Measurements from ENCODE around the gene GRID1. TPM values are rescaled to one million over a fixed set of nuclear protein-coding genes. Genes with fewer than 3 reads are reported as not detected.

Gene GRID1
- polyA plus RNA-seq, 3 donors: 1.6 to 2.2 (median 1.7) TPM

DNA sequence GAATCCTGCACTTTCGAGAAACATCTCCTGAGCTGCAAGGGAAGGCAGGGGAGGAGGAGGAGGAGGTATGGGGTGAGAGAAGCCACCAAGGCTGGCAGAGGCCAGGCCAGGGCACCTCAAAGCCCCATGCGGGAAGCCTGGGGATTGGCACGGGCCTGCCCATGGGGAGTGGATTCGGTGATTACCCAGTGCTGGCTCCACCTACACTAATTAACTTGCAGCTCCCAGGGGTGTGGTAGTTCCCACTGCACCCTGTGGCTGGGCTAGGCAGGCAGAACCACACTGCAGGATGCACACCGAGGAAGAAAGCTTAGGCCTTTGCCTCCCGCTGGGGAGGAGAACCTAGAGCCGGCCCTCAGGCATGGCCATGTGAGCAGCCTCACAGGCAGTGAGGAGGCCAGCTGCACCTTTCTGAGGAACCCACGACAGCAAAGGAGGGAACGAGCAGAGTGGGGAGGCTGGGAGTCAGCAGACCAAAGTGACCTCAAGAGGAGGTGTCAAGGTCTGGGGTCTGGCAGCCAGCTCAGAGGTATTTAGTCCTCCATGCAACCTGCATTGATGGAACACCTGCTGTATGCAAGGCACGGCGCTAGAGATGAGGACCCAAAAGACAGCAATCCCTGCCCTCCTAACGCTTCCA is 27.2 kb downstream of the GRID1 start:
- no peak for DNase-seq

GRCh38 chr10:86337121-86337601 is 29.4 kb downstream of the GRID1 start:
- no peak for DNase-seq

DNA sequence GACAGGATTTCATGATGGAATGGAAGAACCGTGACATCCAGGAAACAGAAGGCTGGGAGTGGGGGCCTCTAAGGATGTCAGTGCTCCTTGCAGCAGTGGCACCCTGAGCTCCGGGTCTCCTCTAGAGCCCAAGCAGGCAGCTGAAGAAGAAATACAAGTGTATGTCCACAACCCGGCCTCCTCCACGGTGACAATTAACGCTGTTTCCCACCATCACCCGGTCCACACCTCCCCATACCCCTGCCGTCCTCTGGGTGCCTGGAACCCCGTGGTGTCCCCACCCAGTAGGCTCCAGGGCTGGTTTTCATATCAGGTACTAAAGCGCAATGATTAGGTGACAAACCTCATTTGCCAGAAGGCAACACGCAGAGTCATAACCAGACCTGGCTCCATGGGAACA is 30.3 kb downstream of the GRID1 start:
- DNase-seq: no peak

GRCh38 chr10:86335831-86336230 is 30.8 kb downstream of the GRID1 start:
- DNase-seq: no peak

GRCh38 chr10:86335257-86335656 is 31.3 kb downstream of the GRID1 start:
- DNase-seq: no peak

GRCh38 chr10:86334488-86335085 is 32.0 kb downstream of the GRID1 start:
- DNase-seq: no peak

DNA sequence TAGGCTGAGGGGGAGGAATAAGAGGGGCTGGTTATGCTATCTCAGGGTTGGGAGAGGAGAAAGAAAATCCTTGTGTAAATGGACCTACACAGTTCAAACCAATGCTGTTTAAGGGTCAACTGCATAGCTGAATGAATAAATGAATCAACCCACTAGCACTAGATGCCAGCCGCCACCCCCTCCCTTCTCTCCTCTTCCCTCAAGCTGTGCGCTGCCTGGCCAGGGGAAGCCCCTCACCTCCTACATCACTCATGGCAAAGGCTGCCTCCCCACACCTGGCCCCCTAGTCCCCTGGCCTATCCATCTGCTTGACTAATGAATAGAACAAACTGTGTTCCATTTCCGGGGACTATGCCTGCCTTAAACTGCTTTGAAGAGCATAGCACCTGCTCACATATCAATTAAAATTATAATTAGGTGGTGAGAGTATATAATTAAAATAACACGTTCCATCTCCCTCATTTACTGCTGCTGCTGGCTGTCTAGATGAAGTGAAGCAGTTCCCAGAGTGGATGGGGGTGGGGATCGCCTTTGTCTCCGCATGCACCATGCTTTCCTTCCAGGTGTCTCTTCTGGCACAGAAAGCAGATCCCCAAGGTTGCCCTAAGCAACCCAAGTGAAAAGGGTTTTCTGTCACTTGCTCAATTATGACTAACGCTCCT is 32.6 kb downstream of the GRID1 start:
- no peak for DNase-seq

GRCh38 chr10:86331861-86332260 is 34.7 kb downstream of the GRID1 start:
- DNase-seq: no peak

- DNase-seq: no peak
Observed at GRCh38 chr10:86330778-86331763, 35.5 kb downstream of the GRID1 start.

GRCh38 chr10:86329896-86330680 is 36.5 kb downstream of the GRID1 start:
- DNase-seq: no peak

- no peak for DNase-seq
Observed at GRCh38 chr10:86329093-86329710, 37.4 kb downstream of the GRID1 start.

DNA sequence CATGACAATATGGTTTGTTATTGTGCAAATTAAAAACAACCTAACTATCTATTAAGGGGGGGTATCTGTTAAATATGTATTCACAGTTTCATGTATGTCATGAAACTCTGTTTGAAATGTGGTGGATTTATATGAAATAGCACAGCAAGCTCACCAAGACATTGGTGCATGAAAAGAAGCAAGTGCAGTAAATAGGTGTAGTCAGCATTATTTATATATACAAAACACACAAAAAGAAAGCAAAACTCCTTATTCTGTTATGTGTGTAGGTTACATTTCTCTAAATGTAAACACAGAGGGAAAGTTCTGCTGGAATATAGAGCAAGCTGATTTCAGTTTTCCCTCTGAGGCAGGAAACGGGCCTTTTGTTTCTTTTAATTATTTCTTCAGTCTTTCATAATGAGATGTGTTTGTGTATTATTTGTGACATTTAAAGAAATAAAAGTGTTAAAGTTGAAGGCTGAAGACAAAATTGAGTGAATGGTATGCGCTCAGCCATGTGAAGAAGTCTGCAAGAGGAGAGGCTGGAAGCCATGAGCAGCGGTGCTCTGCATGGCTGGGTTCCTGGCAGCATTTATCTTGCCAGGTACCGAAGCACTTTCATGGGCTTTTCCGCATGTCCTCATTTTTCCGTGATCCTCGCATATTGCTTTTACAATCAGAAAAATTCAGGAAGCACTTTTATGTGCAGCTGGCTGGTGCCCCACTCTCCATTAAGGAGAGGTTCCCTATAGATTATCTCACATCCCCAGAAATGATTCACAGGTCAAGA is 38.5 kb downstream of the GRID1 start:
- DNase-seq: no peak

- DNase-seq: no peak
Observed at GRCh38 chr10:86325158-86325557, 41.4 kb downstream of the GRID1 start.

DNA sequence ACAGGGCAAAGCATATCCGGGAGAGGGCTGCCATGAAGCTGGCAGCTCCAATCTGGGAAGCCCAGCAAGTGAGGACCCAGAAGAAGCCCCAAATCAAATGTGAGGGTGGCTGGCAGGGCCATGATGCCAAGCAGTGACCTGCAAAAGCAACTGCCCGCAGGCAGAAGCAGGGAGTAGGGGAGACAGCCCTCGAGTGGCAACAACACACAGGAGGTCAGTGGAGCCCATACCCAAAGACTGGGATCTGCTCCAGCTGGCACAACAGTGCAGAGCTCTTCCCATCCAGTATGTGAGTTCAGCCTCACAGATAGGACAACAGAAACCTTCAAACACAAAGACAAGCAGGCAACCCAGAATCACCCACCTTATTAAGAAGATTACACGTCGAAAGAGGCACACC is 45.0 kb downstream of the GRID1 start:
- DNase-seq: no peak

GRCh38 chr10:86319676-86320075 is 46.9 kb downstream of the GRID1 start:
- no peak for DNase-seq

DNA sequence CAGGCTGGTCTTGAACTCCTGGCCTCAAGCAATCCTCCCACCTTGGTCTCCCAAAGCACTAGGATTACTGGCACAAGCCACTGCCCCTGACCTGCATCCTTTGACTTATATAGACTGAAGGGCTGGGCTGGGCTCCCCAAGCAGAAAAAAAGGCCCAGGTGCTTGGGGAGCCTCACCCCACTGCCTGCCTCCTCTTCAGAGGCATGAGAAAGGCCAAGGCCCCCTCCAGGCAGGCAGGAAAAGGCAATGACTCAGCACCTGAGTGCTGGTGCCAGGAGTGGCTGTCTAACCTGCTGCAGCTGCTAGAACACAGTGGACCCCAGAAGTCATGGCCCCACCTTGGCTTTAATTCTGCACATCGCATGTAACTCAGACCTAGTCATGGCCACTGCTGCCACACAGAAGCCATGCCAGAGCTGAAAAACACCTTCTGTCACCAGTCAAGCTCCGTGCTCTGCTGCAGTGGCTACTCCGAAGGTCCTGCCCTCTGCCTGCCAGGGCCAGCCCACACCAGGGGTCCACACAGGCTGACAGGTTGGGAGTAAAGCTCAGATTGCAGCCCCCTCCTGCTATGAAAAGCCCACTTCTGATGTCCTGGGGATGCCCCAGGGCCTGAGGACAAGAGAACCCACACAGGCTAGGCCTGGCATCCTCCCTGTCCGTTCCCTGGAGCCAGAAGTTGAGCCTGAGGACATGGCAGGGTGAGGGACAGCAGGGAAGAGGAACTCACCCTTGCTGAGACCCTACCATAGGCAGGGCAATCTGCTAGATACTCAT is 48.5 kb downstream of the GRID1 start:
- no peak for DNase-seq

- DNase-seq: no peak
Observed at GRCh38 chr10:86316990-86317389, 49.6 kb downstream of the GRID1 start.

GRCh38 chr10:86316274-86316835 is 50.2 kb downstream of the GRID1 start:
- DNase-seq: no peak

GRCh38 chr10:86315549-86315942 is 51.0 kb downstream of the GRID1 start:
- DNase-seq: no peak

Measured in renal pelvis (tissue), 4 donors.